Thoracic aorta (tissue), 2 donors: Measurements from ENCODE around the gene ADI1. TPM values are rescaled to one million over a fixed set of nuclear protein-coding genes. Genes with fewer than 3 reads are reported as not detected.
"Not testable (repeated sequence)": the region's sequence is repeated elsewhere in the genome, so short reads cannot be mapped to it uniquely, and the experiment has no call there.

Experiments
- ATAC-seq: fragments of 150-250 bp; one replicate; pipeline ENCODE4 v1.8.0; 2017; ENCODE audit warnings: low read depth; ENCODE audit not compliant: insufficient number of reproducible peaks, low FRiP score
- DNase-seq: peaks from one replicate; pipeline ENCODE4 v3.0.0-alpha.2; 2020; ENCODE audit warnings: low spot score
- H3K27ac ChIP-seq, 2 donors: fragments of 200-600 bp; sonication (generic); 1 replicate in 1 of 2; 2 replicates in 1 of 2; pipeline ENCODE4 v1.5.1; 2016; ENCODE audit warnings: mild to moderate bottlenecking in 2 of 2, moderate library complexity in 2 of 2
- H3K27me3 ChIP-seq: fragments of 200-600 bp; sonication (generic); replicated peaks from 2 replicates; pipeline ENCODE4 v1.6.0; 2016; ENCODE audit warnings: mild to moderate bottlenecking; ENCODE audit not compliant: insufficient read depth
- H3K36me3 ChIP-seq: fragments of 200-600 bp; sonication (generic); one replicate; pipeline ENCODE4 v1.5.1; 2016
- H3K4me1 ChIP-seq, 2 donors: fragments of 200-600 bp; sonication (generic); 1 replicate in 1 of 2; 2 replicates in 1 of 2; pipeline versions ENCODE4 v1.5.1 to v1.6.0; 2016; ENCODE audit warnings: low read depth in 2 of 2, mild to moderate bottlenecking in 1 of 2; ENCODE audit not compliant: control insufficient read depth in 1 of 2
- H3K4me3 ChIP-seq: fragments of 200-600 bp; sonication (generic); 2 replicates; pipeline ENCODE4 v1.5.1; 2016; ENCODE audit warnings: mild to moderate bottlenecking
- H3K9me3 ChIP-seq: fragments of 200-600 bp; sonication (generic); 2 replicates; pipeline ENCODE4 v1.5.1; 2016
- total RNA-seq, 2 donors: library from RNA; depleted of rRNA; stranded (reverse); fragments of >200 nt; gene quantifications; one replicate each; pipeline versions ENCODE4 v1.1.0 to v1.2.3, GENCODE V29; 2016
- TF ChIP-seq, protein P1 (sequence below): fragments of 200-600 bp; sonication (generic); IDR thresholded peaks from one replicate; pipeline ENCODE4 v1.5.1; 2019; ENCODE audit warnings: antibody characterized with exemption

The ADI1 gene
- total RNA-seq, 2 donors from 2014 or later, result 120 to 126 TPM

DNA sequence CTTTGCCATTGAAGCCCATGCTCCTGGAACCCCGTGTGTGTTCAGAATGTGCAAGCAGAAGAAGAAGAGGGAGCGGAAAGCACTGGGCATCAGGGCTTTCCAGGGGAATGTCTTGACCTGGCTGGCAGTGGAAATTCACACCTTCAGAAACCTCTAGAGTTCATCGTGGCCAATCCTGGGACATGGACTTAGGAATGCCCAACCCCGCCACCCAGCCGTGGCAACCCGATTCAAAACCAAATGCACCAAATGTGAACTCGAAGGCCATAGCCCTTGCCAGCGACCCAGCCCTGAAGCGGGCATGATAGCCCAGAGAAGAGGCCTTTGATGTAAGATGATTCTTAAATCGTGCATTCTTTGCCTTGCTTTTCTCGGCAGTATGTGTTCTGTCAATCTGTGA, 69.4 kb downstream of the ADI1 start:
- Histone ChIP-seq H3K4me1 (no peaks in the 10 kb centered on the region), H3K36me3 (peaks cover 25% of the 10 kb centered on the region), H3K4me3 (no peak overlapping the region), H3K27ac (no peak overlapping the region), H3K9me3 (no peaks in the 10 kb centered on the region), H3K27me3 (no peaks in the 10 kb centered on the region)
- no peak for ATAC-seq
- no peak for DNase-seq
- TF ChIP-seq, protein P1, sequence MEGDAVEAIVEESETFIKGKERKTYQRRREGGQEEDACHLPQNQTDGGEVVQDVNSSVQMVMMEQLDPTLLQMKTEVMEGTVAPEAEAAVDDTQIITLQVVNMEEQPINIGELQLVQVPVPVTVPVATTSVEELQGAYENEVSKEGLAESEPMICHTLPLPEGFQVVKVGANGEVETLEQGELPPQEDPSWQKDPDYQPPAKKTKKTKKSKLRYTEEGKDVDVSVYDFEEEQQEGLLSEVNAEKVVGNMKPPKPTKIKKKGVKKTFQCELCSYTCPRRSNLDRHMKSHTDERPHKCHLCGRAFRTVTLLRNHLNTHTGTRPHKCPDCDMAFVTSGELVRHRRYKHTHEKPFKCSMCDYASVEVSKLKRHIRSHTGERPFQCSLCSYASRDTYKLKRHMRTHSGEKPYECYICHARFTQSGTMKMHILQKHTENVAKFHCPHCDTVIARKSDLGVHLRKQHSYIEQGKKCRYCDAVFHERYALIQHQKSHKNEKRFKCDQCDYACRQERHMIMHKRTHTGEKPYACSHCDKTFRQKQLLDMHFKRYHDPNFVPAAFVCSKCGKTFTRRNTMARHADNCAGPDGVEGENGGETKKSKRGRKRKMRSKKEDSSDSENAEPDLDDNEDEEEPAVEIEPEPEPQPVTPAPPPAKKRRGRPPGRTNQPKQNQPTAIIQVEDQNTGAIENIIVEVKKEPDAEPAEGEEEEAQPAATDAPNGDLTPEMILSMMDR, result no peak

DNA sequence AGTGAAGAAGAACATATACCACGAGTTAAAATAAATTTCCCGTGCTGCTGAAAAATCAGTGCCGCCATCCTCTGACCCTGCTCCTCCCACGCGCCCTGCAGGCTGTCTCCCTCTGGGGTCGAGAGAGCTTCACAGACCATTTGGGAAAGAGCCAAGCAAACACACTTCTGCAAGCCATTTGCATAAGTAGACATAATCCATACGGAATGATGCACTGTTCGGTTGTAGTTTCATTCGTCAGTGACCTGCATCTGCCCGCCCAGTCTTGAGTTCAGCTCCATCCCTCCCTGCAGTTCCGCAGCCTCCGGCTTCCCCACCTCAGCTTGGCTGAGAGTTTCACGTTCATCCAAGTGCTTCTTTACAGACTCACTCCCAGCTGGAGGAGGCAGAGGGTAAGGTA, 70.2 kb downstream of the ADI1 start:
- Histone ChIP-seq H3K27me3 (no peaks in the 10 kb centered on the region), H3K9me3 (no peaks in the 10 kb centered on the region), H3K27ac (no peak overlapping the region), H3K4me3 (no peak overlapping the region), H3K36me3 (peaks cover 31% of the 10 kb centered on the region), H3K4me1 (no peaks in the 10 kb centered on the region)
- TF ChIP-seq, protein P1, result no peak
- DNase-seq (no peak), ATAC-seq (no peak)

DNA sequence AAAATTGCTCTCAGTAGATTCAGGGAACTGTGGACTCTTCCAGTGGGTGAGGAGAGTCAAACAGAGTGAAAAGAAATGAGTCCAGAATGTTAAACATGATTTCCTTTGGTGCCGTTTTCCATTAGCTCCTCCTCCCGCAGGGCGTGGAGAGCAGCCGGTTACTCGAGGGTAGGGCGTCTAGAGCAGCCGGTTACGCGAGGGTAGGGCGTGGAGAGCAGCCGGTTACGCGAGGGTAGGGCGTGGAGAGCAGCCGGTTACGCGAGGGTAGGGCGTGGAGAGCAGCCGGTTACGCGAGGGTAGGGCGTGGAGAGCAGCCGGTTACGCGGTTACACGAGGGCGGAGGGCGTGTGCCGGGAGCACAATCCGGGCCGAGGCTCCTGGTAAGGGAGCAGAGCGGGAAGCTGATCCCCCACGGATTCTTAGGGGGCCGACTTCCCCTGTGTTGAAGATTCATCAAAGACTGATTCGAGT, 70.9 kb downstream of the ADI1 start:
- not testable (repeated sequence) for ATAC-seq, H3K27ac ChIP-seq, H3K4me1 ChIP-seq, H3K9me3 ChIP-seq, H3K27me3 ChIP-seq, DNase-seq, H3K4me3 ChIP-seq
- H3K36me3 ChIP-seq, result peaks cover 34% of the 10 kb centered on the region

DNA sequence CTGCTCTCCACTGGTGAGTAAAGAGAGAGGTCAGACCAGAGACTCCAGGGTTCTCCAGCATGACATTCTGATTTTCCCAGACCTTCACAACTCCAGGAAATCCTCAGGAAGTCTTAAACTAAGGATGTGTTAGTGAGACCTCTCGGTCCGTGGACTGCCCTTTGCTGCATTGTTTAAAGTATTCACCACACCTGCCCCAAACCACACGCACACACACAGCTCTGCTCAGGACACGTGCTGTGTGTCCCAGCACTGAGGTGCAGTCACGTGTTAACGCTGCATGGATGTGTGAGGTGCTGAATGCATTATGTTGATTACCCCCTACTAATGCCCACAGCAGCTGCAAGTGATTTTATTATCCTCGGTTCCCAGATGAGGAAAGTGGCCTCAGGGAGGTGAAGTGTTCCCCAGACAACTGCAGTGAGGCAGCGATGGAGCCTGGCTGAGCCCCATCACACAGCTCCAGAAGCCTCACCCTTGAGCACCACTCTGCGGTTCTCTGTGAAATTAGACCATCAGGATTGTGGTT, 71.5 kb downstream of the ADI1 start:
- Histone ChIP-seq H3K9me3 (no peaks in the 10 kb centered on the region), H3K27me3 (no peaks in the 10 kb centered on the region), H3K4me1 (no peaks in the 10 kb centered on the region), H3K4me3 (no peak overlapping the region), H3K36me3 (peaks cover 34% of the 10 kb centered on the region), H3K27ac (no peak overlapping the region)
- DNase-seq (no peak), ATAC-seq (no peak)
- TF ChIP-seq, protein P1, result no peak

Other genes starting within 250 kb of the ADI1 start
- 10 to 100 TPM; 17.9 to 40.6 TPM for gene EIPR1, start 141.7 kb downstream of the ADI1 start, total RNA-seq
- gene TRAPPC12, start 139.8 kb downstream of the ADI1 start, total RNA-seq, result 100 to 1,000 TPM; 121 to 180 TPM
- 10 to 100 TPM; 15.0 to 26.2 TPM for gene RNASEH1, start 38.8 kb upstream of the ADI1 start, total RNA-seq
- gene RPS7, start 55.7 kb upstream of the ADI1 start, total RNA-seq, result 1,000 to 10,000 TPM; 1,181 to 1,621 TPM
- 10 to 100 TPM in 1 of 2 donors, 1 to 10 TPM in 1; 9.4 to 22.5 TPM for gene COLEC11, start 75.6 kb upstream of the ADI1 start, total RNA-seq
- gene ALLC, start 138.7 kb upstream of the ADI1 start, total RNA-seq, result 1 to 10 TPM in 1 of 2 donors, not detected in 1; 1.1 TPM
- gene DCDC2C, start 184.0 kb upstream of the ADI1 start, total RNA-seq, result 10 to 100 TPM in 1 of 2 donors, 1 to 10 TPM in 1; 6.6 to 13.1 TPM